Measurements from ENCODE around the gene PPIL1.

PPIL1 gene

GRCh38 chr6:36833182-36833789, 41.3 kb downstream of the PPIL1 start:
- no peak for DNase-seq

DNA sequence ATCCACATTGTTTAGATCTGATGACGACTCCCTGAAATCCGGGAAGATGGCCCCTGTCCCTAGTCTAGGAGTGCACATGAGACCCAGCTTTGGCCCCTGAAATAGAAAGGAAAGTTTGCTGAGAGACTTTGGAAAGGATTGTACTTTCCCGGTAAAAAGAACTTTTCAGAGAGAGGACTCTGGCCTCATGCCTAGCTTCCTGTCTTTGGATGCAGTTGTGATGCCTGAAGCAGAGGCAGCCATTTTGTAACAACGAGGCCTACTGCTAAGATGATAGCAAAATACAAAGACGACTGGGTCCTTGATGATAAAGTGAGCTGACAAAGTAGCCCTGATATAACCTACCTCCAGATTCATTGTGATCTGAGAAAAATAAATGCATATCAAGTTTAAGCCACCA, 42.3 kb downstream of the PPIL1 start:
- no peak for DNase-seq

GRCh38 chr6:36830577-36830976, 44.0 kb downstream of the PPIL1 start:
- no peak for DNase-seq

- no peak for DNase-seq
Measured at GRCh38 chr6:36829919-36830544, 44.6 kb downstream of the PPIL1 start.

DNA sequence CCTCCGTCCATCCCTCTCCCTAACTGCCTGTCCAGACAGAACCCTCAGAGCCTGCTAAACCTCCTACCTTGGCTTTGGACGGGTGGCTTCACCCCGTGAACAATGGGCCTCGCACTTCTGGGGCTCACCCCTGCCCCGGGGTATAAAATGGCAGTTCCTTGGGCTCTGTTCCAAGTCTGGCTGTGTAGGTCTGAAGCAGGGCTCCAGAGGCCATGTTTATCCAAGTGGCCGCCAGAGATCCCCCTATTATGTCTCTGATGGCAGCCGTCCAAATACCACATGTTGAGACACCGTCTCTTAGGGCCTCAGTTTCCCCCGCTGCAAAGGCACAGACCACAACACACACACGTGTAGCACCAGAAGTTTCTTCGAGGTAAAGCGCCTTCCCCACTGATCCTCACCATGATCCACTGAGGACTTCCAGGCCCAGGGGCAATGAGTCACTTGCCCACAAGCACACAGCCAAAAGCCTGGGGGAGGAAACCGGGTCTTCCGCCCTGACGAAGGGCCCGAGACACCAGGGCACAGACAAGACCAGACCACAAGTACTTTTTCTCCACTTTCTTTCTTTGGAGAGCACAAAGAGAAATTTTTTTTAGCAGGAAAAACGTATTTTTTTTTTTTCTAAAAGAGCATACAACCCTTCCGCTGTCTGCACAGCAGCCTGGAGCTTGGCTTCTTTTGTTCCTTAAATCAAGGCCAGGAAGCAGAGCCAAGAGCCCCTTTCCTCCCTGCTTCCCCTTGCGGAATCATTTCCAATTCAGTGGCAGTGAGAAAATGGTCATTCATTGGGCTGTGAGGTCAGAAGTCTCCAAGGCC, 47.1 kb downstream of the PPIL1 start:
- DNase-seq, result no peak

- no peak for DNase-seq
Measured at GRCh38 chr6:36826520-36827227, 47.9 kb downstream of the PPIL1 start.

- no peak for DNase-seq
Measured at GRCh38 chr6:36825994-36826393, 48.6 kb downstream of the PPIL1 start.

GRCh38 chr6:36825452-36825851, 49.2 kb downstream of the PPIL1 start:
- no peak for DNase-seq

GRCh38 chr6:36824253-36824652, 50.4 kb downstream of the PPIL1 start:
- DNase-seq, result no peak

DNA sequence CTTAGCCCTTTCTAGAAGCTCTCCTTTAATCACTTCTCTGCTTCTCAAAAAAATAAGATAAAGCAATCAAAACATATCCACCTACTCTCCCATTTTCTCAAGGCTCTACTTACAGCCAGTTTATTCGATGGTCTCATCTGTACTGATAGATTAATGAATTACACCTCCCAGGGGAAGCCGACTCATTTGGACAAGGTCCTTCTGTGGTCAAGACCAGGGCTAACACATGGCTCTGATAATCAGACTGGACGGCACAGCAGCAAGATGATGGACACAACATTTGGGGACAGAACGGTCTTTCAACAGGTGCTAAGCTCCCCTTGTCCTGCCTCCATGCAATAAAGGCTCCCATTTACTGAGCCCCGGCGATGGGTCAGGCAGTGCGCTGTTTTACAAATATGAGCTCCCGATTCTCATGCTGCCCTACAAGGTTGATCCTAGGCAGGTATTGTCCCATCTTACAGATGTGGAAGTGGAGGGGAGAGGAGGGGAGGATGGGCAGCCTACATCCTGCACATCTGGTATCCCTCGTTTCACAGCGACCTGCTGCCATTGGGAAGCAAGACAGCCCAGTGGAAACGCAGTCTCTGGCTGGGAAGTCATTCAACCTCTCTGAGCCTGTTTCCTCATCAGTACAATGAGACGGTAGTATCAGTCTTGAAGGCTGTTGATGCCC, 51.0 kb downstream of the PPIL1 start:
- no peak for DNase-seq

GRCh38 chr6:36822506-36823269, 51.9 kb downstream of the PPIL1 start:
- no peak for DNase-seq

- DNase-seq, result no peak
Measured at GRCh38 chr6:36821581-36822335, 52.8 kb downstream of the PPIL1 start.

- DNase-seq, result no peak
Measured at GRCh38 chr6:36820700-36821580, 53.7 kb downstream of the PPIL1 start.

DNA sequence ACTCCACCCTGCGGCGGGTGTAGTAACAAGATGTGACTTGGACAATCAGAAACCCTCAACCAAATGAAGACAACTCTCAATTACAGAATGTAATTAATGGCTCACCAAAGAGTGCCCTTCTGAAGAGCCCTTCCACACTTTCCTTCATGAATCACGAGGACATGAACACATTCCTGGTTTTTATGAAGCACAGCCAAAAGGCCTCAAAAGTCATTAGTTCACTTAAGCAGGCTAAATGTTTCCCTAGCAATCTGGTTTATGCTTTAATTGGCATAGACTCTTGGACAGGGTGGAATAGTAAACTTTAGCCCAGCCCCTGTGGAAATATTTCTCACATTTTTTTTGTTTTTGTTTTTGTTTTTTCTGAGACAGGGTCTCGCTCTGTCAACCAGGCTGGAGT, 55.8 kb downstream of the PPIL1 start:
- no peak for DNase-seq

GRCh38 chr6:36817847-36818246, 56.8 kb downstream of the PPIL1 start:
- no peak for DNase-seq

DNA sequence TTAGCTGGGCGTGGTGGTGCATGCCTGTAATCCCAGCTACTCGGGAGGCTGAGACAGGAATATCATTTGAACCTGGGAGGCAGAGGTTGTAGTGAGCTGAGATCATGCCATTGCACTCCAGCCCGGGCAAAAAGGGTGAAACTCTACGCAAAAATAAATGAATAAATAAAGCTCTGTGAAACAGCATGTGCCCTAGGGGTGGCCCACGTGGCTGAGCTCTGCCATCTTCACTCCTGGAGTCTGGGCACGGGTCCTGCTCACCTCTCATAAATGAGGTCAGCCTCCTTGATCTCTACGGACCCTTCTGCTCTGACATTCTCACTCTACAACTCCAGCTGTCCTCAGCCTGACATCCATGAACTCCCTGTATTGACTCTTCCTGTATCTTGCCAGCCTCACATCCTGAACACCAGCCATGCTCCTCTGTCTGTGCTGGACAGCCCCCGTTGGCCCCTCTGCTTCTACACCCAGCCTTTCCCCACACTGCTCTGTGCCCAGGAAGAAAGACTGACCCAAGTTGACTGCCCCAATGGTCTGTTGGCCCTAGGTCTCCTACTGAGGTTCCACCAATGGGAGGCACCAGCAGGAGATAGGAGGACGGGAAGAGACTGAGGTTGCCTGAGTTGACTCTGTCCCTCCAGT, 57.3 kb downstream of the PPIL1 start:
- no peak for DNase-seq

- DNase-seq, result no peak
Measured at GRCh38 chr6:36815962-36816735, 58.5 kb downstream of the PPIL1 start.

DNA sequence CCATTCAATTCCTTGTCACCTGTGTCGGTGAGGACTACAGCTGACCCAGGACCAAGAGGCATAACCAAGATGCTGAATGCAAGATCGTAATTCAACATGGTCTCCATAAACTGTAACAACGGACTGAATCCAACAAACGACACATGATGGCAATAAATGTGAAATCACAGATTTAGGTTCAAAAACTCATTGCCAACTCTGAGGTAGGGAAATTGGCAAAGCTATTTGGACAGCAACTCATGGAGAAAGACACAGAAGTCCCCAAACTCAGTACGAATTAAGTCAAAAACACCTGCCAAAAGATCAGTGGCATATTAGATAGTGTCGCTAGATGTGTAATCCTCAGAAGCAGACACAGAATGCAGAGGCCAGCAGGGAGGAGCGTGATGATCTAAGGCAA, 60.4 kb downstream of the PPIL1 start:
- no peak for DNase-seq

GRCh38 chr6:36813526-36813925, 61.1 kb downstream of the PPIL1 start:
- no peak for DNase-seq

Data from NCI-H2081 treated with DMSO at 0.1 percent for 48 hours (cell line).